Measurements from ENCODE around the gene PAK4.

The PAK4 gene

GRCh38 chr19:39148939-39149529, 23.4 kb downstream of the PAK4 start:
- POLR2A ChIA-PET, result no interaction called here
- TF ChIP-seq, protein P1, sequence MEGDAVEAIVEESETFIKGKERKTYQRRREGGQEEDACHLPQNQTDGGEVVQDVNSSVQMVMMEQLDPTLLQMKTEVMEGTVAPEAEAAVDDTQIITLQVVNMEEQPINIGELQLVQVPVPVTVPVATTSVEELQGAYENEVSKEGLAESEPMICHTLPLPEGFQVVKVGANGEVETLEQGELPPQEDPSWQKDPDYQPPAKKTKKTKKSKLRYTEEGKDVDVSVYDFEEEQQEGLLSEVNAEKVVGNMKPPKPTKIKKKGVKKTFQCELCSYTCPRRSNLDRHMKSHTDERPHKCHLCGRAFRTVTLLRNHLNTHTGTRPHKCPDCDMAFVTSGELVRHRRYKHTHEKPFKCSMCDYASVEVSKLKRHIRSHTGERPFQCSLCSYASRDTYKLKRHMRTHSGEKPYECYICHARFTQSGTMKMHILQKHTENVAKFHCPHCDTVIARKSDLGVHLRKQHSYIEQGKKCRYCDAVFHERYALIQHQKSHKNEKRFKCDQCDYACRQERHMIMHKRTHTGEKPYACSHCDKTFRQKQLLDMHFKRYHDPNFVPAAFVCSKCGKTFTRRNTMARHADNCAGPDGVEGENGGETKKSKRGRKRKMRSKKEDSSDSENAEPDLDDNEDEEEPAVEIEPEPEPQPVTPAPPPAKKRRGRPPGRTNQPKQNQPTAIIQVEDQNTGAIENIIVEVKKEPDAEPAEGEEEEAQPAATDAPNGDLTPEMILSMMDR (IDR thresholded peaks at IDR 0.05; ENCODE audit: control extremely low read depth, extremely low read depth, low read depth, missing control alignments), result no peak
- CTCF ChIA-PET, result interaction anchor here (0.9 kb wide), 2 partner anchors 218 to 354 kb away, joined by 3 read pairs; partner anchors contain the start of gene MRPS12
- no peak for DNase-seq (ENCODE audit: extremely low spot score)

DNA sequence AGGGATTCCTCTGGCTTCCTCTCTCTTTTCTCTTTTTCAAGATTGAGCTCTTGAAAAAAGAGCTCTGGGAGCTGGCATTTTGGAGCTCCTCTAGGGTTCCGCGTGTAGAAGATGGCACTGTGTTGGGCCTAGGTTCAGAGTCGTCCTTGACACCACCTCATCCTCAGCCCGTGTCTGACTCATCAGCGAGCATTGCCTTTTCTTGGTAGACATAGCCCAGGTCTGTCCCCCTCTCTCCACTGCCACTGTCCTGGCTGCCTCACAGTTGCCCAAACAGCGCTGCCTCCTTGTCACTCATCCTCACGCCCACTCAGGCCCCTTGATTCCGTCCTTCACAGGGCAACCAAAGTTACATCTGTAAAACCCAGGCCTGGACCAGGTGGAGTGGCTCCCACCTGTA, 24.6 kb downstream of the PAK4 start:
- TF ChIP-seq, protein P1 (IDR thresholded peaks at IDR 0.05; ENCODE audit: control extremely low read depth, extremely low read depth, low read depth, missing control alignments), result no peak
- CTCF ChIA-PET, result interaction anchor here (0.8 to 0.9 kb wide), 2 partner anchors 28 to 219 kb away, joined by 3 read pairs; partner anchors contain the start of gene MRPS12
- POLR2A ChIA-PET, result no interaction called here
- no peak for DNase-seq (ENCODE audit: extremely low spot score)

- CTCF ChIA-PET, result no interaction called here
- no peak for DNase-seq (ENCODE audit: extremely low spot score)
- POLR2A ChIA-PET, result no interaction called here
- TF ChIP-seq, protein P1 (IDR thresholded peaks at IDR 0.05; ENCODE audit: control extremely low read depth, extremely low read depth, low read depth, missing control alignments), result no peak
These were observed 25.4 kb downstream of the PAK4 start for GRCh38 chr19:39150807-39151600.

GRCh38 chr19:39152066-39152465, 26.5 kb downstream of the PAK4 start:
- ChIA-PET CTCF (no interaction called here), POLR2A (no interaction called here)
- TF ChIP-seq, protein P1 (IDR thresholded peaks at IDR 0.05; ENCODE audit: control extremely low read depth, extremely low read depth, low read depth, missing control alignments), result no peak
- DNase-seq (ENCODE audit: extremely low spot score), result no peak

GRCh38 chr19:39154100-39154628, 28.6 kb downstream of the PAK4 start:
- POLR2A ChIA-PET, result no interaction called here
- no peak for DNase-seq (ENCODE audit: extremely low spot score)
- CTCF ChIA-PET, result interaction anchor here (1.3 kb wide), 1 partner anchor 25 kb away, joined by 3 read pairs; no protein-coding TSS in a partner anchor
- TF ChIP-seq, protein P1 (IDR thresholded peaks at IDR 0.05; ENCODE audit: control extremely low read depth, extremely low read depth, low read depth, missing control alignments), result no peak

GRCh38 chr19:39154629-39155100, 29.1 kb downstream of the PAK4 start:
- ChIA-PET POLR2A (no interaction called here), CTCF (interaction anchor here (1.3 kb wide), 1 partner anchor 26 kb away, joined by 3 read pairs; no protein-coding TSS in a partner anchor)
- no peak for DNase-seq (ENCODE audit: extremely low spot score)
- TF ChIP-seq, protein P1 (IDR thresholded peaks at IDR 0.05; ENCODE audit: control extremely low read depth, extremely low read depth, low read depth, missing control alignments), result no peak

Data from GM10248 (cell line).